Measurements from ENCODE around the gene LPCAT1.

DNA sequence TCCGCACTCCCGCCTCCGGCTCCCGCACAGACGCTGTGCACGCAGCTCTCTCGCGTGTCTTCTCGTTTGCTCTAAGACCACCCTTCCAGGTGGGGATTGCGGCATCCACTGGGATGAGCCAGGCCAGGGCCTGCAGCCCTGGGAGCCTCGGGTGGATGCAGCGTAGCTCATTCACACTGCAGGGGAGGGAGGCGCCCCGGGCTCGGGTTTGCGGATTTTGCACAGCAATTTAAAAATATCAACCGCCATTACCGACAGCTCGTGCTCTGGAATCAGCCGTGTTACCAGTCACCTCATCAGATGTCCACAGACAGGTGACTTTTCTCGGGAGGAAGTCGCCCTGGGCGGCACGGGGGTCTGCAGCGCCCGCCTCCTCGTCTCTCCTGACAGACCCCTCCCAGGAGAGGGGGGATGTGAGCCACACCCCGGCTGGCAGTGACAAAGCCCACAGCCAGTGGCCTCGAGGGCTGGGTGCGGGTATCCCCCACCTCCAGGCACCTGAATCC, 57.7 kb downstream of the LPCAT1 start:
- TF ChIP-seq, protein P1, sequence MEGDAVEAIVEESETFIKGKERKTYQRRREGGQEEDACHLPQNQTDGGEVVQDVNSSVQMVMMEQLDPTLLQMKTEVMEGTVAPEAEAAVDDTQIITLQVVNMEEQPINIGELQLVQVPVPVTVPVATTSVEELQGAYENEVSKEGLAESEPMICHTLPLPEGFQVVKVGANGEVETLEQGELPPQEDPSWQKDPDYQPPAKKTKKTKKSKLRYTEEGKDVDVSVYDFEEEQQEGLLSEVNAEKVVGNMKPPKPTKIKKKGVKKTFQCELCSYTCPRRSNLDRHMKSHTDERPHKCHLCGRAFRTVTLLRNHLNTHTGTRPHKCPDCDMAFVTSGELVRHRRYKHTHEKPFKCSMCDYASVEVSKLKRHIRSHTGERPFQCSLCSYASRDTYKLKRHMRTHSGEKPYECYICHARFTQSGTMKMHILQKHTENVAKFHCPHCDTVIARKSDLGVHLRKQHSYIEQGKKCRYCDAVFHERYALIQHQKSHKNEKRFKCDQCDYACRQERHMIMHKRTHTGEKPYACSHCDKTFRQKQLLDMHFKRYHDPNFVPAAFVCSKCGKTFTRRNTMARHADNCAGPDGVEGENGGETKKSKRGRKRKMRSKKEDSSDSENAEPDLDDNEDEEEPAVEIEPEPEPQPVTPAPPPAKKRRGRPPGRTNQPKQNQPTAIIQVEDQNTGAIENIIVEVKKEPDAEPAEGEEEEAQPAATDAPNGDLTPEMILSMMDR (IDR thresholded peaks at IDR 0.05) = no peak
- no peak for TF ChIP-seq POLR2A (IDR thresholded peaks at IDR 0.05)

Measured in lower leg skin (tissue), 3 donors.